Raji (cell line): ENCODE results near the gene PEX11A.

Experiments used
- POLR2A ChIP-seq: IDR thresholded peaks from 2 replicates; pipeline ENCODE4 v1.6.1; 2011; ENCODE audit warnings: low read depth, low read length, control low read depth; ENCODE audit not compliant: insufficient read depth

Gene PEX11A

GRCh38 chr15:89652666-89653065 is 37.9 kb downstream of the PEX11A start:
- TF ChIP-seq POLR2A: no peak

DNA sequence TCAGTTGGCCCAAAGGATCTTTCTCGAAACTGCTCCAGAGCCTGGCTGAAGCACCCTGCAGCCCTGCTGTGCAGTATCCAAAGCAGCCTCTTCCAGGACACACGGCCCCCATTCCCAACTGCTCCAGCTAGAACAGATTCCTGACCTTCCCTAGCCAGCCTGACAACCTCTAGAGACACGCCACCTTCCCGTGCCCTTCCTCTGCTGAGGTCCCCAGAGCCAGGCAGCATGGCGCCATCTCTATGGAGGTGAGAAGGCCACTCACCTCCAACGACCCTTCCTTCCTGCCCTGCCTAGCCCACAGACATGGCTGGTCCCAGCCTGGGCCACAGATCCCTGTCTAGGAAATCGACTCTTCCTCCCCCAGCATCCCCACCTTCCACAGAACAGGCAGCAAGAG is 38.4 kb downstream of the PEX11A start:
- TF ChIP-seq POLR2A: no peak

DNA sequence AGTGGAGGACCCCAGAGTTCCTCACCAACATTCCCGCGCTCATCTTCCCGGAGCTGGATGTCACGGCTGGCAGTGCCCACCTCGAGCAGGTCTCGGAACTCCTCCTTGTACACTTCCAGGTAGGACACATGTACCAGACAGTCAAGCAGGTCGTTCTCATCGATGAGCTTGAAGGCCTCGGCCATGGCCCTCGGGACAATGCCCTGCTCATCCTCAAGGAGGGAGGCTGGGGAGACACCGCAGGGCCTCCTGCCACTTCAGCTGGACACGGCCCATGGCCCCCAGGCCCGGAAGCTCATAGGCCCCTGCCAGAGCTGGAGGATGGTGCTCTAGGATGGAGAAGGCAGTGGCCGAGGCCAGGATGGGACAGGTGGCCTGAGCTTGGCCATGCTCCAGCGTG is 40.8 kb downstream of the PEX11A start:
- TF ChIP-seq POLR2A: no peak

- TF ChIP-seq POLR2A: no peak
These were observed 41.4 kb downstream of the PEX11A start for GRCh38 chr15:89649013-89649625.

DNA sequence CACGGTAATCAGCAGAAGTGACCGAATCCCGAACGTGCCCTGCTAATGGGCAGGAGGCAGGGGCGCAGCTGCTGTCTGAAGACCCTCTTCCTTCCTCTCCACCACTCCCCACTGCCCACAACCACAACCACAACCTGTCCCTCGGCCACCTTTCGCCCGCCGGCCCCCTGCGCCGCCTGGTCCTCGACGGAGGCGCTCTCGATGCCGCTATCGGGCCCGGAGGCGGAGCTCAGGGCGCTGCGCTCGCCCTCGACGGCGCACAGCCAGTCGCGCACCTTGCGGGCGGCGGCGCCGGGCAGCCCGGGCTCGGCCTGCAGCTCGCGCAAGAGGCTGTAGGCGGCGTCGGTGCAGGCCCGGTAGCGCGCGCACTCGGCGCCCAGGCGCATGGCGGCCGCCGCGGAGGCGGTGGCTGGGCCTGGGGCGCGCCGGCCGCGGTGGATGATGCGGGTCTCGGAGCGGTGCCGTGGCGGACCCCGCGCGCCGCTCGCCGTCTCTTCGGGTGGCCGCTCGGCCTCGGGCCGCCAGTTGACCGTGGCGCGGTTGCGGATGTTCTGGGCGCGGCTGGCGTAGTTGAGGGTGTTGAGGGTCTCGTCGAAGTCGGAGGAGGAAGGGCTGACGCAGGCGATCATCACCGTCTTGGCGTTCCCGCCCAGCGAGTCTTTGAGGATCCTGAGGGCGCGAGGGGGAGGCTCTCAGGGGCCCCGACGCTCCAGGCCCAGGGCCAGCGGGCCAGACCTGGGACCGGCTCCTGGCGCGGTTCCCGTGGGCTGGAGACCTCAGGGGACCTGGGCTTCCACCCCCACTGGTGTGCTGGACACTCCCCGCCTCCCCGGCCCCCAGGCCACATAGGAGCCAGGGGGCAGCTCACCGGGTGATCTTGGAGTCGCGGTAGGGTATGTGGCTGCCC is 42.2 kb downstream of the PEX11A start:
- no peak for TF ChIP-seq POLR2A

GRCh38 chr15:89647191-89647851 is 43.2 kb downstream of the PEX11A start:
- no peak for TF ChIP-seq POLR2A

- TF ChIP-seq POLR2A: no peak
These were observed 44.0 kb downstream of the PEX11A start for GRCh38 chr15:89646416-89647141.

DNA sequence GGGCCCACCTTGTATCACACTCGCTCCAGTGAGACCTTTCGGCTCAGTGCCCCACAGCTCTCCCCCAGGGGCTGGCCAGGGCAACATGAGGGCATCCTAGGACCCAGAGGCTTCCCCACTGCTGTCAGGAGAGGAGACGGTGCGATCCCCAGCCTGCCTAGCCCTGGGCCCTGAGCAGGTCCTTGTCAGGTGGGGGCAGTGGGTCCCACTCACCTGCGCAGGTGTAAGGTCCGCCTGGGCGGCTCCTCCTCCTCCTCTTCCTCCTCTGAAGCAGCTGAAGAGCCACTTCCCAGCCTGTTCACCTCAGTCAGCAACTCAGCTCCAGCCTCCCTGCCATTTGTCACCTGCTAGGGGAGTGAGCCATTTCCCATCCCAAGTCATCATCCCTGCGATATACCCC is 44.9 kb downstream of the PEX11A start:
- TF ChIP-seq POLR2A: no peak

DNA sequence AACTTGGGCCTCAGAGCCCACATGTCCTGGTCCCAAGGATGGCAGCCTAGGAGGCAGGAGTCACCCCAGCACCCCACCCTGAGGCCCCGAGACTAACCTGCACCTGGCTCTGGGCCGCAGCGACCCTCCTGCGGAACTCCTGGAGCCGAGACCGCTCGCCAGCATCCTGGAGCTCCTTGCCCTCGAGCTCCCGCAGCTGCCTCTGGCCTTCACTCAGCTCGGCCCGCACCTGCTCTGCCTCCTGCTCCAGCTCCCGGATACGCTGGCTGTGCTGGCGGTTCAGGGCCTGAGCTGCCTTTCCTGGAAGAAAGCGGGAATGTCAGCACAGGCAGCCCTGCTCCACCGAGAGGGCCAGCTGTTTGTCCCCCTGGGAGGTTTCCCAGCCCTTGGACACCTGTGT is 48.4 kb downstream of the PEX11A start:
- TF ChIP-seq POLR2A: no peak

- no peak for TF ChIP-seq POLR2A
These were observed 49.5 kb downstream of the PEX11A start for GRCh38 chr15:89641053-89641452.

DNA sequence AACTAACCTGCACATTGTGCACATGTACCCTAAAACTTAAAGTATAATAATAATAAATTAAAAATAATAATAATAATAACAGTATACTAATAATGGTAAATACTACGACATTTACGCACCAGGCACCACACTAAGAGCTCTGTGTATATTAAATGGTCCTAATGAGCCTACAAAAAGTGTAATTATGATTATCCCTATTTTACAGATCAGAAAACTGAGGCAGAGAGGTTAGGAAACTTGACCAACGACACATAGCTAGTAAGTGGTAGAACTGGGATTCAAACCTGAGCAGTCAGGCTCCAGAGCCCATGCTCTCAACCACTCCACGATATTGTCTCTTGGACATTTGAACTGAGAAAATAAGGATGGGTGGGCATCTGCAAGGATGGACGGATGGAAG is 50.3 kb downstream of the PEX11A start:
- TF ChIP-seq POLR2A: no peak

DNA sequence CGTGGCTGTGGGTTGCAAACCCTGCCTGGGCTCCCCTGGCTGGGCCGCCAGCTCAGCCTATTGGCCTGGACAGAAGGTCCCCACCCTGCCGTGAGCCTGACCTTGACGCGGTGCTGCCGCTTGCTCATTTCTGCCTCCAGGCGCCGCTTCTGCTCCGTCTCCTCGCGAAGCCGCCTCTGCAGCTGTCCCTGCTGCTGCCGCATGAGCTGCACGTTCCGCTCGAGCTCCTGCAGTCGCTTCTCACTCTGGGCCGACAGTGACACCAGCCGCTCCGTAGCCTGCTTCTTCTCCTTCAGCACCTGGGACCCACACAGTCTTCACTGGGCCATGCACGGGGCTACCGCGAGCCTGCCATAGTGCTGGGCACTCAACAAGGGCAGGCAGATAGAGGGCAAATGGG is 57.0 kb downstream of the PEX11A start:
- TF ChIP-seq POLR2A: no peak

GRCh38 chr15:89632563-89633430 is 57.8 kb downstream of the PEX11A start:
- TF ChIP-seq POLR2A: no peak

DNA sequence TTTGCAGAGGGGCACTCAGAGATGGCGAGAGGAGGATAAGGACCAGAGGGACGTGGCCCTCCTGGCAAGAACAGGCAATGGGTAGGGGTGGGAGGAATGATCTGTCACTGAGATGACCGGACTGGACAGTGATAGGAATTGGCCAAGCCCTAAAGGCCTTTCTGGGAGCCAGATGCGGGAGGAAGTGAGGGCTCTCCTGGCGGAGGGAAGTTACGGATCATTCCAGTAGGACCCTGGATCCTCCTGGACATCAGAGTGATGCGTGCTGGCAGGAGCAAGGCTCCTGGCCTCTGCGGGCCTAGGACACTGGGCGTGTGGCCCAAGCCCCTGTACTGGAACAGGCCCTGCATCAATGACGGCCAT is 58.7 kb downstream of the PEX11A start:
- TF ChIP-seq POLR2A: no peak
